ENCODE measurements around the gene IL2RG.

The IL2RG gene

GRCh38 chrX:71107762-71108360 lies 3.5 kb downstream of the IL2RG start:
- DNase-seq (ENCODE audit: low read depth in 2 of 2) = no peak

- no peak for DNase-seq (ENCODE audit: low read depth in 2 of 2)
Observed at GRCh38 chrX:71107245-71107644, 4.1 kb downstream of the IL2RG start.

GRCh38 chrX:71106427-71106826 lies 5.0 kb downstream of the IL2RG start, which contains the start of gene CXorf65:
TSS of gene CXorf65 (minus strand) at chrX:71106740. CDS start at chrX:71106556, 184 bp downstream.
- no peak for DNase-seq (ENCODE audit: low read depth in 2 of 2)

DNA sequence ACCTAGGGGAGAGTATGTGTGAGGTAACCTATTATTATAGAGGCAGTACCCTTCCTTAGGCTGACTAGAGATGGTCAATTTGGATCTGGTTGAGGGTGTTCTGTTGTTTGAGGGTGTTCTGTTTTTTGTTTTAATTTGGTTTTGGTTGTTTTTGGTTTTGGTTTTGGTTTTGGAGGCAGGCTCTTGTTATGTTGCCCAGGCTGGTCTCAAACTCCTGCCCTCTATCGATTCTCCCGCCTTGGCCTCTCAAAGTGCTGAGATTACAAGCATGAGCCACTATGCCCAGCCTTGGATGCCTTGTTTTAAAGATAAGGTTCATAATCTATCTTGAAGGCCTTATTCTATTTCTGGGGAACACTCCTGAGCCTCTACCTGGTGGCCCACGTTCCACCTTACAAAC lies 5.7 kb downstream of the IL2RG start:
- no peak for DNase-seq (ENCODE audit: low read depth in 2 of 2)

GRCh38 chrX:71103110-71103983 lies 8.0 kb downstream of the IL2RG start:
- peak in 1 of 2 donors; percentile 47 for DNase-seq (ENCODE audit: low read depth in 2 of 2)

GRCh38 chrX:71102292-71102691 lies 9.1 kb downstream of the IL2RG start:
- no peak for DNase-seq (ENCODE audit: low read depth in 2 of 2)

GRCh38 chrX:71100581-71101505 lies 10.5 kb downstream of the IL2RG start:
- DNase-seq (ENCODE audit: low read depth in 2 of 2) = no peak

DNA sequence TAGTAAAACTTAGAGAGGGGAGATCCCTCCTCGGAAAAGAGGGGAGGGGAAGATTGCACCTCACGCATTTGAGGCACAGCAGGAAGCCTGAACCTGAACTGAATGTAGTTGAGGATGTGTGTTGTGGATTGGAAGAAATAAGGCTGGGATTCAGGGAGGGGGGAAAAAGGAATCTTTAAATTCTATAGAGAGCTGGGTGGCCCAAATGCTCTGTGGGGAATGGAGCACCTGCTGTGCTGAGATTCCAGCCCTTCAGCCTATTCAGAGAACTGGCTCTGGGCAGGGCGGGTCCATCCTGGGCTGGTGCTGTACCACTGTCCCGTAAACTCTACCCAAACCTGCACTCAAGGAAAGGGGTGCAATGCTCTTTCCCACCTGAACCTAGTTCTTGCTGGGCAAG lies 11.6 kb downstream of the IL2RG start:
- DNase-seq (ENCODE audit: low read depth in 2 of 2) = no peak

GRCh38 chrX:71098951-71099506 lies 12.3 kb downstream of the IL2RG start:
- DNase-seq (ENCODE audit: low read depth in 2 of 2) = no peak

DNA sequence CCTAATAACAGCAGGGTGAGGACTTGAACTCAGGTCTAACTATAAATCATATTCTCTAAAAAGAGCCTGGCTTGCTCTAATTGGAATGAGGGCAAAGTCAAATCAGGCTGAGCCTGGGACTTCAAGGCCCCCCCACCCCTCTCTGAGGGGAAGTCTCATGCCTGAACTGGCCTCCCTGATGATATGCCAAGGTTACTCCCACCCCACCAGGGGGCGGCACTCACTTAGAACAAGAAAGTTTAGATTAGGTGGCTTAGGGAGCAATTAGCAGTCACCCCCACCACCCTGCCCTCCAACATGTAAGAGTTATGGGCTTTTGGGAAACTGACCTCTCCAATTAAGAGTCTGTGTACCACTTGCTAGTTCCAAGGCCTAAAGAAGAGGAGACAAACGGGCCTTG lies 13.1 kb downstream of the IL2RG start:
- peak in 1 of 2 donors; percentile 55 for DNase-seq (ENCODE audit: low read depth in 2 of 2)

DNA sequence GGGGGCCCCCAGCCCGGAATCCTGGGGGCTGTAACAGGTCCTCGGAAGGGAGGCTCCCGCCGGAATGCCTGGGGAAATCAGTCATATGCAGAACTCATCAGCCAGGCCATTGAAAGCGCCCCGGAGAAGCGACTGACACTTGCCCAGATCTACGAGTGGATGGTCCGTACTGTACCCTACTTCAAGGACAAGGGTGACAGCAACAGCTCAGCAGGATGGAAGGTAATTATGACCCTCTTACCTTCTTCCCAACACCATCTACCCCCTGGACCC lies 14.7 kb downstream of the IL2RG start:
- DNase-seq (ENCODE audit: low read depth in 2 of 2) = no peak

- no peak for DNase-seq (ENCODE audit: low read depth in 2 of 2)
Observed at GRCh38 chrX:71095981-71096759, 15.2 kb downstream of the IL2RG start.

- DNase-seq (ENCODE audit: low read depth in 2 of 2) = peak; percentile 77 to 80
Observed at GRCh38 chrX:71095555-71095980, 15.8 kb downstream of the IL2RG start, which contains the start of gene FOXO4. TSS of gene FOXO4 (plus strand) at chrX:71095851. CDS start at chrX:71096529, 678 bp downstream.

DNA sequence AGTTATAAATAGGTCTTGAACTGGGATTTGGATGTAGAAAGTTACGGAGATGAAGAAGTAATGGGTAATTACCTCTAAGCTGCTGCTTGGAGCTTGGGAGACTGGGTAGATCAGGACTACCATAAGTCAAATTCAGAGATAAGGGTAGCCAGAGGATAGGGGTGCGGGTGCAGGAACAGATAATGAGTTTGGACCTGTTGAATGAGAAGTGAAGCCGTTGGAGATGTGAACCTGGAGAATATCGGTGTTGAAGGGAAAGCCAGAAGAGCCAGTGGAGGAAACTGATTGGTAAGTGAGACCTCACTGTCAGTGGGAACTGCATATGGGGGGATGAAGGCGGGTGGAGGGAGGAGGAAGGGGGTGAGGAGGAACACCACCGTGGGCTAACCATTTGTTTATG lies 16.3 kb downstream of the IL2RG start:
- DNase-seq (ENCODE audit: low read depth in 2 of 2) = no peak

GRCh38 chrX:71091263-71091662 lies 20.1 kb downstream of the IL2RG start:
- no peak for DNase-seq (ENCODE audit: low read depth in 2 of 2)

- no peak for DNase-seq (ENCODE audit: low read depth in 2 of 2)
Observed at GRCh38 chrX:71085900-71086299, 25.5 kb downstream of the IL2RG start.

GRCh38 chrX:71082822-71083221 lies 28.6 kb downstream of the IL2RG start:
- no peak for DNase-seq (ENCODE audit: low read depth in 2 of 2)

GRCh38 chrX:71082124-71082647 lies 29.2 kb downstream of the IL2RG start:
- DNase-seq (ENCODE audit: low read depth in 2 of 2) = no peak

DNA sequence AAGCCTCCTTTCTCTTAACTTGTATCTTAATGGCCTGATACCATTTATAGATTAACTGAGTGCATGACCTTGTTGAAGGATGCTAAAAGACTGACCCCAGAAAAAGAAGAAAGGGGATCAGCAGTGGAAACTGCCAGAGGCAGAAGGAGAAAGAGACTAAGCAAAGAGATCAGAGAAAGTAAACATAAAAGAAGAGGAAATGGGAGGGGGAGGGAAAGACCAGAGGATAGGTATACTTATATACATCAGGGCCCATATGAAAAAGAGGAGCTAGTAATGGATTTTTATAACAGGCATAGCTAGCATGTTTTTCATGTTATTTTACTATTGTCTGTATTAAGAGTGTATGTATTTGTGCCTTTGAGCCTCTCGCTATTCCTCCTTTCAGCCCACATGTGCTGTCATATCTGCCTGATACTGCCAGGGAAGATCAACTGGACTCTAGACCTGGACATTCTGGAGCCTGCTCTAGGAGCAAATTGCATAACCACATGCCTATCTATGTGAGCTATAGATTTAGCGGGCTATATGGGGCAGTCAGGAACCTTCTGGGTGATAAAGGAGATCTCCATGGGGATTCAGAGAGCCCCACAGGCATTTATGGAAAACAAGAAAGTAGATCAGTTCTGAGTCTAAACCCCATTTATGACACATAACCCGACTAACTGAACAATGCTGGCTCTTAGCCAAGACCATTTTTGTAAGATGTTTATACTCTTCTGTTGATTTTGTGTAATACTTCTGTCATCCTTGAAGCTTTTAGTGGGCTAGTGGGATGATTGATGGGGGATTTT lies 29.9 kb downstream of the IL2RG start:
- DNase-seq (ENCODE audit: low read depth in 2 of 2) = no peak

DNA sequence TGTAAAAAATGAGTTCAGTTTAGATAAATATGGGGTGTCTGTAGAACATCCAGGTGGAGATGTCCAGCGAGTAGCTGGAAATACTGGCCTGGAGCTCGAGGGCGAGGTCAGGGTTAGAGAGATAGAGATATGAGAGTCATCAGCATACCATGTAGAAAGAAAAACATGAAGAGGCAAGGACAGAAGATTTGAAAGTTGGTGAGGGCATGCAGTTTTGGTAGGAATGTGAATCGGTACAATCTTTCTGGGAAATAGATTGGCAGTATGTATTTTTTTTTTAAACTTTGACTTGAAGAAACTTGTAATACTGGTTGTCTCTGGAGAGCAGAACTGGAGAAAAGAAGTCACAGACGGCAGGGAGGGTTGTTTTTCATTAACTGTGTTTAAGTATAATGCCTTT lies 40.8 kb downstream of the IL2RG start:
- no peak for DNase-seq (ENCODE audit: low read depth in 2 of 2)
